GM19395 (cell line): ENCODE measurements around the gene CFAP100.

Experiments used
- ATAC-seq: cut with Tn5 transposase; IDR thresholded peaks from one replicate; pipeline ENCODE4 v1.9.1; 2021; ENCODE audit warnings: mild to moderate bottlenecking, moderate library complexity; ENCODE audit not compliant: unreplicated experiment

The CFAP100 gene

DNA sequence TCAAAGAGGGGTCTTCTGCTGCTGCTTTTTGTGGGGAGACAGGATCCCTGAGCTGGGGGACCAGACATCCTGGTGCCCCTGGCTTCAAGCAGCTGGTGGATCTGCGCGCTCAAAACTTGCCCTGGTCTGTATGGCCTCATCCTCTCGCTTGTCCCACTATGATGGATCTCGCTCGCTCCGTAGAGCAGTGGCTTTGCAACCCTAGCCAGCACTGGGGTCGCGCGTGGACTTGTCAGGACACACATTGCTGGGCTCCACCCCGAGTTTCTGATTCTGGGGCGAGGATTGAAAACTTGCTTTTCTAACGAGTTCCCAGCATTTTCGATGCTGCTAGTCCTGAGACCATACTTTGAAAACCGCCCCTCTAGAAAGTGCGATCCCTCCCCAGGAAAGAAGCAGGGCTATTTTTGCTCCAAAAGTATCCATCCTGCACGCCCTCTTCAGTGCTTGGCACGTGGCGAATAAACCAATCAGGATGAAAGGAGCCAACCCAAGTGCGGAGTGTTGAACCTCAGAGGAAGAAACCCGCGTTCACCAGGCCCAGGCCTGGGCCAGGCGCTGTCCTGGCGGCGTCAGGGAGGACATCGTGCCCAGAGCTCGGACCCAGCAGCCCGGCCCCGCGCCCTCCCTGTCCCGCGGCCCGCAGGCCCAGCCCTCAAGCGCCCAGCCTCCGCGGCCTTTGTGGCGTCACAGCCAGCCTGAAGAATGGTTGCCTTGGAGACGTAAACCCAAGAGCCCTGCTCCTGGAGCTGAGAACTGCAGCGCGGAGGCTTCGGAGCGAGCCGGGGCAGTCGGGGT, at the start of gene CFAP100:
Gene CFAP100 (plus strand): TSS at position 731 of the 798 bp plus-strand sequence. CDS start 1,092 bp downstream, outside the sequence.
- no peak for ATAC-seq

DNA sequence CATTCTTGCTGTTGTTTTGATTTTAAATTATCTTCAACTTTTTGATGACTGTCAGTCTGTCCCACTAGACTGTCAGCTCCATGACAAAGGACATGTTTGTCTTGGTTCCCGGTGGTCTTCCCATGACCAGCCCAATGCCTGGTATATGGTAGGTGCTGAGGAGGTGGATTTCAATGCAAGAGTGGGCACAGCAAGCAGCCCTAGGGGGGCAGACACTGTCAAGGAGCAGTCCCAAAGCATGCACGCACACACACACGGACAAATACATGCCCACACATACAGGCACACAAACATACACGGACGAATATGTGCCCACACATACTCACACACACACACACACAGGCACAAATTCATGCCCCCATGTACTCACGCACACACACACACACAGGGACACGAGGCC, 49.5 kb upstream of the CFAP100 start:
- ATAC-seq: no peak

DNA sequence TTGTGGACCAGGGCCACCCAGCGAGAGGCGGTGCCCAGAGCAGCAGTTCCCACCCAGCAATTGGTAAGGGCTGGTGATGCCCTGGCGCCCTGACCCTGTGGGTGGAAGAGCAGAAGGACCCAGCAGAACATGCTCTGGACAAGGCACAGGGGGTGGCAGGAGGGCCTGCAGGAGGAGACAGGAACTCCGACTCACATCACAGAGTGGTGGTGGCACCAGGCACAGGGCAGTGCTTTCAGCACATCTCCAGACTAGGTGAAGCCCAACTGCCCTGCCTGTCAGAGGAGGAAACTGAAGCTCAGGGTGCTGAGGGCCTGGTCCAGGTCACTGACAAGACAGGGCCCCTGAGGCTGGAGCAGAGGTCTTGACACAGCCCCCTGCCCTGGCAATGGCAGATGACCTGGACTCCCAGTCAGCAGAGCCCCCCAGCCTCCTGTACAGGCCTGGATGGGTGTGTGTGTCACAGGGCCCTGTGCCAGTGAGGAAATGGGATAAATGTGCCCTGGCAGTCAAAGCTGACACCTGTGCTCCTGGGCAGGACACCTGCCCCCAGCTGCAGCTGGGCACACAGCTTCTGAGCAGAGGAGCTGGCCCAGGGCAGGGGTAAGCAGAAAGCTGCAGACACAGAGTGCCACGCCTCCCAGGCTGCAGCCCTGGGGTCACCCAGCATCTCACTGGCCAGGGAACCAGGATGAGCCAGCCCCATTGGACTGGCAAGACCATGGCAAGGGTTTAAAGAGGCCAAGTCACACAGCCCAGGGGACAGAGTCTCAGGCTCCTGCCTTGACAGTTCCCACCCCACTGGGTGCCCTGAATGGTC, 48.9 kb upstream of the CFAP100 start:
- no peak for ATAC-seq

DNA sequence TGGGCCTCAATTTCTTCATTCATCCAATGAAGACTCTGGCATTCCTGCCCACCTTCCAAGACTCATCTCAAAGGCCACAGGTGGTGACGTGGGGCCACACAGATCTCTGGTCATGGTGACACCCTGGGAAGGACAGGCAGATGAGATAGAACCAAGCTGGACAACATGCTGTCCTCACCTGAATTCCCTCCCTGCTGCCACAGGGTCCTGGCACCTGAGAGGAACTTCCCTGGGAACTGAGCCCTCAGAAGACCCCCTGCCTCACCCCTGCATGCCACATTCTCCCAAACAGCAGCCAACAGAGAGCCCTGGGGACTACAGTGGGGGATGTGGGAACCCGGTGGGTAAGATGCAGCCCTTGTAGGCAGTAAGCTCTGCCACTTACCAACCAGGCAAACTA, 48.2 kb upstream of the CFAP100 start:
- ATAC-seq: no peak

DNA sequence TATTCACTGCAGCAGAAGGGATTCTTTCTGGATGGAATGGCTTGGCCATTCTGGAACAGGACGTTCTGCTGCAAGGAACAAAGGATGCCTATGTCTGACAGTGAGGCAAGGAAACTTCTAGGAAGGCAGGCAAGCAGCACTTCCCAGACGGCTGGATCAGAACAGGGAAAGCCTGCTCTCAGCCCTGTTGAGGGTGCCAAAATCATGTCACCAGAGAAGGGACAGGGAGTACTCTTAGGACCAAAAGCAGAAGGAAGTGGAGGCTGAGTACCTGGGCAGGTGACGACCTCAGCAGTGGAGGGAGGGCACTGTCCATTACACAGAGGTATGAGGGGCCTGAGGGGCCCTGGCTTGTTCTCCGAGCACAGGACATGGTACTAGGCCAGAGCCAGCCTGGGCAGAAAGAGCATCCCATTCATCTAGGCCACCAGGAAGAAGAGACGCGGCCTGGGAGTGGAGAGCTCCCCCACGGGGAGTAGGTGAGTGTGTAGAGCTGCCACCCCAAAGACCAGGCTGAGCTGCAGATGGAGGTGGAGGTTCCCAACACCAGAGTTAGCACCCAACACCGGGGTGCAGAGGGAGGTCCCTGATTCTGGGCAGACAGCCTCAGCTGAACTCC, 47.1 kb upstream of the CFAP100 start:
- no peak for ATAC-seq

DNA sequence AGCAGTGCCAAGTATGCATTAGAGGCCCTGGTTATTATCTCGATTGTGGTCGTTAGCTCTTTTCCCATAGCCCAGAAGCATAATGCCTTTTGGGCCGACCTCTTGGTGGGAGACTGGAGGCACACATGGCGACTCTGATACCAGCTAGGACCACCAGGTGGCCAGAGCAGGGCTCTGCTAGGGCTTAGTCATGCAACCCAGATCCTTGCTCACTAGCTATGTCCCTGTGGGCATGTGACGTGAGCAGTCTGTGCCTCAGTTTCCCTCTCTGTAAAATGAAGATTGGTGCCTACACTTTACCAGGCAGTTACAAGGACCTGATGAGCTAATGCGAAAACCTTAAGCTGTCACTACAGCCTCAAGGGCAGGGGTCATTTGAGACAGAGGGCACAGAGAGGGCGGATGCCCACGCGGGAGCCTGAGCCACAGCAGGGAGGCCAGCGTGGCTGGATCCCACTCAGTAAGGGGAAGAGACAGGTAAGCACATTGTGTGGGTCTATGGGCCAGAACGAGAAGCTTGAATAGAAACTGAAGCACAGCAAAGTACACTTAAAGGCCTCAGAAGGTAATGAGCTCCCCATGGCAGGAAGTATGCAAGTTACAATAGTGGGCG, 46.3 kb upstream of the CFAP100 start:
- ATAC-seq: no peak

DNA sequence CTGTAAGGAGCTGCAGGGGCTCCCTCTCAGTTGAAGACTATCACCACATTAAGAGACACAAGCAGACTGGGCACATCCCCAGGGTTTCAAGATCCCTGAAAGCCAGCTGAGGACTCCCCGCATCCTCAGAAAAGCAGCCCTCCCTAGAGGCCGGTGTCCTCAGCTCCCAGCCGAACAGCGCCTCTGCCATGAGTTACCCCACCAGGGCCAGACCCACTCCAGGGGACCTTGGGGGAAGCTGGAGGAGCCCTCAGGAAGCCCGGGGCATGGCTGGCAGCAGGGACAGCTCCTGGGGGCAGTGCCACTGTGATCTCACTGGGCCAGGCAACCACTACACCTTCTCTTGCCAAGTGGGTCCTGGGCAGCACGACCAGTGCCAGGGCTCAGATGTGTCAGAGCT, 45.6 kb upstream of the CFAP100 start:
- ATAC-seq: no peak

DNA sequence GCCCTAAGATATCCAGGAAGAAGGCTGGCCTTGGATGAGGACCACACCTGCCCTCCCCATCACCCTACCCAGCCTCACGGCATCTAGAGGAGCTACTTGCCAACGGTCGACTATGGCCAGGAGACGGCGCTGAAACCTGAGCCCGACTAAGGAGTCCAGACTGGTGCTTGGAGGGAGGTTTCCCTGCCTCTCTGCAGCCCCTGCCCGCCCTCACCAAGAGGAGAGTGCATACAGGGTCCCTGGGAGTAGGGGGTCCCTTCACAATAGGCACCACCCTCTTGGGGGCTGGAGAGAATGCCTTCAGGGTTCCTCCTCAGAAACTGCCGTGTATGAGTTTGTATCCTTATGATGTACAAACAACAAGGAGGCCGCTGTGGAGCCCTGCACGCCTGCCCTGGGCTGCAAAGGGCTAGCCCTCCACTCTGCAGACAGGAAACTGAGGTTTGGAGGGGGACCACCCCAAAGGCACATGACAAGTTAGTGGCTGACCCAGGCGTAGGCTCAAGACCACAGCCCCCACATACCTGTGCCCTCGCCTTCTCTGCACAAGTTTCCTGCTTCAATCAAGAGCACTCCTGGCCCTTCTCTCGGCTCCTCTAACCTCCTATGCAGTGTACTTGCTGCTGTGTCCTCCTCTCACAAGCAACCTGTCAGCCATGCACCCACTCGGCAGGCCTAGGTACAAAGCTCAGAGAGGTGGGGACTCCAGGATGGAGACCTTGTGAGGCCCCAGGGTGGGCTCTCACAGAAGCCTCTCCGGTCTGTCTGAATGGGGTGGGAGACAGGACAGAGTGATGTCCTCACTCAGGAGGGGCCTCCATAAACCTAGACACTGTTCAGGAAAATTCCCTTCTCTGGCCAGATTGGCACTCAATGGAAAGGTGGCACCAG, 44.9 kb upstream of the CFAP100 start:
- ATAC-seq: no peak

DNA sequence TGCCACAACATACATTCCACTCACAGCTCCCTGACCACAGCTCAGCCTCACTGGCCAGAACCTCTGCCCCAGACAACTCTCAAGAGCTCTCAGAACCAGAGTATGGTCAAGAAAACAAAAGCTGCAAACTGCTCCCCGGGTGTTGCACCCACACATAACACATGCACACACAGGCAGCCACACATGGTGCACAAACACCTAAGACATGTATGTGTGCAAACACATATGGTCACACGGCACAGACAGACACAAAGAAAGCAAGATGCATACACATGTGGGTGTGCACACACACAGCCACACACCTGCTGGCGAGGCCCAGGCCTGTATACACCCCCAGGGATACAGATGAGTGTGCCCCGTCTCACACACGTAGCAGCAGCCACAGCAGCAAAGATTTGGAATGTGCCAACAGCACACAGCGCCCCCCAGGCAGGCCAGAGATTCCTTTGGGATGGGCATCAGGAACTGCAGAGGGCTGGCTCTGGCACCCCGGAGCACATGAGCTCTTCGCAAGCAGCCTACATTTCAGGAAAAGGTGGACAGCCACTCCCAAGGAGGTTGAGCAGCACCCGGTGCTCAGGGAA, 44.1 kb upstream of the CFAP100 start:
- ATAC-seq: no peak

DNA sequence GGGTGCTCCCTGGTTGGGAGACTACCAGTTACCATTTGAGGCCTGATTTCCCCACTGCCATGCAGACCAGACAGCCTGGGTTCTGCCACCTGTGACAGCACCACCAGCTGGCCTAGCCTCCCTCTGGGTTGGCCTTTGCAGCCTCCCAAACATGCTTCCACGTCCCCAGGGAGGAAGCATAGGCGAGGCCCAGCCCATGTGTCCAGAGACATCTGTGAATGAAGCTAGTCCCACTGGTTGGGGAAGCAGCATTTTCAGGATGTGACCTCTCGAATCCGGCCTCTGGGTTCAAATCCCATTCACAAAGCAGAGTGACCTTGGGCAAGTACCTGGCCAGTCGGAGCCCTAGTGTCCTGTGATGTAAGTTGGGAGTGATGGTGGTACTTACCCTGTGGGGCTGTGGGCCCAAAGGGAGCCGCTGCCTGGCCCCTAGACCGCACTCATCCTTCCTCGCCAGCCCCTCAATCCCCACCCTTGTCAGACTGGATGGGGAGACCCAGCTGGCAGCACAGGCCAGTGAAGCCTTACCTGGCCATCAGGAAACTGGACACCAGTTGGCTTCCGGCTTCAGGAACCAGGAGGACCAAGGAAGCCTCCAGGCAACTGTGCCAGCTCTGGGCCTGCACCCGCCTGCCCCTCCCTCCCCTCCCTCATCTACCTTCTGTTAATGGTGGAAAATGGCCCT, 43.5 kb upstream of the CFAP100 start:
- ATAC-seq: no peak

DNA sequence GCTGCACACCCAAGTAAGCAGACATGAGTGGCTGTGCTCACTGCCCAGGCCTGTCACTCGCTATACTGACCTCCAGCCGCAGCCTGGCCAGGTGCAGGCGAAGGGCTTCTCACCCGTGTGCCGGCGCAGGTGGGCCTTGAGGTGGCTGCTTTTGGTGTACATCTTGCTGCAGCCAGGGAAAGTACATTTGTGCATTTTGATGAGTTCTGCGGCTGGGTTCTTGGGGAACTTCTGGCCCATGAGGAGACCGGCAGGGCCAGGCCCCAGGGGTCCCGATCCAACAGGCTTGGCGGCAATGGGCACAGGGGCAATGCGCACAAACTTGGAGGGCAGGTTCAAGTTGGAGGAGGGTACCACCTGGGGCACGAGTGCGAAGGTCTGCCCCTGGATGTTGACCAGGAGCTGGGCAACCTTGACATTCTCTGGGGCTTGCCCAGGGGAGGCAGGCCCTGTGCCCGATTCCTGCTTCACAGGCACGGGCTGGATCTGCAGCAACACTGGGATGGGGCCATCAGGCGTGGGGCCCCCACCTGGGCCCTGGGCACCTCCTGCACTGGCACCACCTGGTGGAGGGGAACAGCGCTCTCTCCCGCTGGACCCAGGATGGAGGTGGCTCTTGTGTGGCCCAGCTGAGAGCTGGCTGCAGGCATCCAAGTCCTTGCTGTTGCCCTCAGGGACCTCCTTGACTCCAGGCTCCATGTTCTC, 42.8 kb upstream of the CFAP100 start:
- no peak for ATAC-seq

DNA sequence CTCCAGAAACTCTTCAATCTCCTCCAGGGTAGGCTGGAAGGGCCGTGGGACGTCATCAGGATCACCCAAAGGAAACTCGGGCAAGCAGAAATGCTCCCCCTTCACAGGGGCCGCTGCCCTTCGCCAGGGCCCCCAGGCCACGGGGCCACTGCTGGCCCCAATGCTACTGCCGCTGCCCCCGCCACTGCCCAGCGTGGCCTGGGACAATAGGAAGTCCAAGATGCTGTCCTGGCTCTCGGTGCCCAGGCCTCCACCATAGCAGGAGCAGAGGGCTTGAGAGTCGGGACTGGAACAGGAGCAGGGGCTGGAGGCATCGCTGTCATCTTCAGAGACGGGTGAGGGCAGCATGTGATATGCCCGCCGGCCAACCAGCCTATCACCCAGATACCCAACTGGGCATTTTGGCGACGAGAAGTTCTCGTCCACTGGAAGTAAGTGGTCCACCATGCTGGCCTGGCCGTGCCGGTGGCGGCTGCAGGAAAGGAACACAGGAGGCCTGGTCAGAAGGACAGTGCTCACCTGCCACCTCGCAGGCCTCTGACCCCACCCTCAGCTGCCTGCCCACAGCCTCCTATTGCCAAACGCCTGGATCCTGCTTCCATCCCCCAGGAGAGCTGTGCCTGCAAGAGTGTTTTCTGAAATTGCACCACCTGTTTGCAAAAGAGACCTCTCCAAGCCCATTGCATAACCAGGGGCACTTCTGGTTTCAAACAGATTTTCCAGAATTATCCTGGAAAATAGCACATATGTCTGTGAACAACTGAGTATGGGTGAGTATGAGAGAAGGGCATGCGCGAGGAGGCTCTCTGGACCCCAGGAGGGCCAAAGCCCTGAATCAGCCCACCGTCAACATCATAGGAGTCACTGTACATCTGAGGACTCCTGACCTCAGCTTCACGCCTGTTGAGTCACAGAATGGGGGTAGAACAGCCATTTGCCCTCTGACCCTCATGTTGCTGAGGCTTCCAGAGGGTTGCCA, 41.9 kb upstream of the CFAP100 start:
- no peak for ATAC-seq

DNA sequence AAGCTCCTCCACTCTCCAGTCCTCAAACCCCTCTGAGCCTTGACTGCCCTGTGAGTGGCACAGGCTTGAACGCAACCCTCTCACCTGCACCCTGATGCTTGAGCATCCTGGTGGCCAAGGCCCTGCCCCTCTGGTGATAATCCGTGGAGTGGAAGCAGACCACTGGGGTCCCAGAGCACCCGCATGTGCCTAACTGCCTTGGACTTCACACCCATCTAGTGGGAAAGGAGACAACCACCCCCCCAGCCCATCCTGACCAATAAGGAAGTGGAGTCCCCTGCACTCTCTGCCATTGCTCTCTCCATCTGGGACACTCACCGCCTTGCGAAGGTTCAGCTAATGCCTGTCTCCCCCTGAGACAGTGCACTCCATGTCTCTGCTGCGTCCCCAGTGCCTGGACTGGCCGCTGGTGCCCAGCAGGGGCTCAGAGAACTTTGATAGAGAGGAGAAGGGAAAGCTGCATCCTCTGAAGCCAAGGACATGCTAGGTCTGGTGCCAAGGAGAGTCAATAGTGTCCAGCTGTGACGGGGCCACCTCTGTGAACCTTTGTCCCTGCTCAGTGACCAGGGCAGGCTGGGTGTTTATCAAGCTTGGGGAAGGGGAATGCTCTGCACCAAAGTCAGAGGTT, 40.9 kb upstream of the CFAP100 start:
- no peak for ATAC-seq

DNA sequence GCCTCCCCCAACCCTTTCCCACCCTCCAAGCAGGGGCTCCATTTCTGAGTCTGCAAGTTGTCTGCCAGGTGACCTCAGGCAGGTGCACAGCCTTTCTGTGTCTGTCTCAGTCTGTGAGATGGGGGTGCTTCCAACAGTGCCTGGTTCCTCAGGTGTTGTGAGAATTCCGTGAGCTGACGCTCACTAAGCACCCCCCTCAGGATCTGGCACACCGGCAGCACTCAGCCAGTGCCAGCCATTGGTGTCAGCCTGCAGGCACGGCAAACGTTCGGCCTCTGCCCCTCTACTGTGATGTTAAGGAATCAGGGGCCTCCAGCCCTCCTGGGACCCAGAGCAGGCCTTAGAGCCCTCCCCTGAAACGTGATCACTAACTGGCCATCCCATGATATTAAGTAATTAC, 39.9 kb upstream of the CFAP100 start:
- no peak for ATAC-seq

DNA sequence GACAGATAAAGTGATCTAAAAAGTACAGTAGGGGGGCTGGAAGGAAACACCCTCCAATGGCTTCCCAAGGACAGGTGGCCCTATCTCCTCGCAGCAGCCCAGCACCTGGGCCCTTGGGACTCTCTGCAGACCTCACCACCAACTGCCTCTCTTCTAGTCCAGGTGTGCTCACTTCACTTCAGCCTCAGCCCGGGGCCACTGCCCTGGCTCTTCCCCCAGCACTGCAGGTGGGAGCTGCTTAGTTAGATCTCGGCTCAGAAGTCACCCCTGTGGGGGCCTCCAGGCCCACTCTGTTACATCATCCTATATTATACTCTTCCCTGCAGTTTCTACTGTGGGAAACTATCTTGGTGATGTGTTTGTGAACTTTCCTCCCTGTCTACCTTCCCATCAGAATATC, 39.5 kb upstream of the CFAP100 start:
- ATAC-seq: no peak

DNA sequence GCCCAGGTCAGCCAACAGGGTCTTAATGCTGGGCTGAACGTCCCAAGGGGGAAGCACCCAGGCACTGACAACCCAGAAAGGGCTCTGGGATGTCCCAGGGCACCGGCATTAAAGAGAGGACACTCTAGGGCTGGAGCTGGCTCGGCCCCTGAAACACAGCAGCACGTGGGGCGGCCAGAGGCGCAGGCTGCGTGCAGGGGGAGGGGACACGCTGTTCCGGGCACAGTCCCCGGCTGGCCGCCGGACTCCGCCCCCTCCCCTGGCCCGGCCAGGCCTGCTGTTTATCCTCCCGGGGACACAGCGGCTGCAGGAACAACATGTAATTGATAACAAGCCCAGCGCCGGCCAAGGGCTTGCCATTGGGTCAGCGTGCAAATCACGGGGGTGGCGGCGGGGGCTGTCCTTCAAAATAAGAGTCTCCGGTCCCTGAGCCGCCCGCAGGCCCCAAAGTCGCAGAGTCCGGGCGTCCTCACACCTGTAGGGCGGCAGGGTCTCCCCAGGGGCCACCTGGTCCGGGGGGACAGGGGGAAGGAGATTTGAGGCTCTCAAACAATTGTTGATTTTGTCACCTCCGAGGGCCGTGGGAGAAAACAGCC, 38.8 kb upstream of the CFAP100 start:
- no peak for ATAC-seq
